IMR-90 (cell line): ENCODE measurements around the gene FBXW12. TPM values are rescaled to one million over a fixed set of nuclear protein-coding genes. Genes with fewer than 3 reads are reported as not detected.

ENCODE experiments used
- ATAC-seq: fragments of 200-7000 bp; cut with Tn5 transposase; 2 replicates; pipeline ENCODE4 v1.9.1; 2020; ENCODE audit warnings: low read depth, mild to moderate bottlenecking, moderate library complexity
- BruUV-seq: library from RNA; stranded (reverse); fragments of 400-500 nt; replicated peaks from 2 replicates; lab custom pipeline; 2021; lab: Mats Ljungman, UMichigan
- CTCF ChIA-PET: fragments of 300-600 bp; formaldehyde crosslinking; extraction: SDS; loops from one replicate; lab custom pipeline; 2021; ENCODE audit warnings: antibody characterized with exemption; lab: Yijun Ruan, JAX
- POLR2A ChIA-PET: fragments of 300-600 bp; sonication (Branson Sonifier 250); formaldehyde crosslinking; loops from one replicate; lab custom pipeline; 2022; ENCODE audit warnings: antibody characterized with exemption; ENCODE audit not compliant: unreplicated experiment; lab: Charles Lee
- DNase-seq: peaks from one replicate; pipeline ENCODE4 v3.0.0; 2013
- H2AFZ ChIP-seq: replicated peaks from 2 replicates; pipeline ENCODE3; 2013; ENCODE audit warnings: low read length, mild to moderate bottlenecking; ENCODE audit not compliant: poor library complexity
- H2AK5ac ChIP-seq: 2 replicates; pipeline ENCODE4 v1.6.1; 2013; ENCODE audit warnings: low read depth, low read length, inconsistent platforms
- H2AK9ac ChIP-seq: replicated peaks from 2 replicates; pipeline ENCODE3; 2013; ENCODE audit warnings: mild to moderate bottlenecking, low read depth, low read length, moderate library complexity; ENCODE audit not compliant: poor library complexity
- H2BK120ac ChIP-seq: 2 replicates; pipeline ENCODE4 v1.6.1; 2013; ENCODE audit warnings: low read depth, low read length, inconsistent platforms
- H2BK15ac ChIP-seq: 3 replicates; pipeline ENCODE4 v1.6.1; 2013; ENCODE audit warnings: low read depth, low read length, inconsistent platforms
- H2BK20ac ChIP-seq: 2 replicates; pipeline ENCODE4 v1.6.1; 2013; ENCODE audit warnings: low read depth, mild to moderate bottlenecking, inconsistent platforms, low read length, moderate library complexity
- H2BK5ac ChIP-seq: 2 replicates; pipeline ENCODE4 v1.6.1; 2013; ENCODE audit warnings: mild to moderate bottlenecking, low read depth, low read length, inconsistent platforms; ENCODE audit not compliant: poor library complexity, severe bottlenecking
- H3K14ac ChIP-seq: replicated peaks from 2 replicates; pipeline ENCODE4 v1.6.1; 2013; ENCODE audit warnings: low read depth, low read length, inconsistent platforms
- H3K18ac ChIP-seq: 2 replicates; pipeline ENCODE4 v1.6.1; 2013; ENCODE audit warnings: low read depth, low read length, control low read depth
- H3K23ac ChIP-seq: 2 replicates; pipeline ENCODE4 v1.6.1; 2013; ENCODE audit warnings: low read depth, low read length, inconsistent platforms
- H3K27ac ChIP-seq: 2 replicates; pipeline ENCODE4 v1.5.1; 2013; ENCODE audit warnings: mild to moderate bottlenecking, control low read depth, low read length; ENCODE audit not compliant: insufficient read depth
- H3K27me3 ChIP-seq: 2 replicates; pipeline ENCODE4 v1.6.1; 2013; ENCODE audit warnings: low read length; ENCODE audit not compliant: control insufficient read depth, insufficient read depth
- H3K36me3 ChIP-seq: 2 replicates; pipeline ENCODE4 v1.6.1; 2013; ENCODE audit warnings: low read length, mixed read lengths; ENCODE audit not compliant: control insufficient read depth, insufficient read depth
- H3K4ac ChIP-seq: 2 replicates; pipeline ENCODE4 v1.6.1; 2013; ENCODE audit warnings: low read depth, low read length, inconsistent platforms
- H3K4me1 ChIP-seq: 2 replicates; pipeline ENCODE4 v1.6.1; 2013; ENCODE audit warnings: low read length, mixed read lengths; ENCODE audit not compliant: control insufficient read depth, insufficient read depth
- H3K4me2 ChIP-seq: 2 replicates; pipeline ENCODE4 v1.6.1; 2013; ENCODE audit warnings: low read depth, mild to moderate bottlenecking, control low read depth, low read length, moderate library complexity
- H3K4me3 ChIP-seq: 2 replicates; pipeline ENCODE4 v1.5.1; 2013; ENCODE audit warnings: low read depth, mild to moderate bottlenecking, control low read depth, low read length, moderate library complexity; ENCODE audit not compliant: insufficient read depth
- H3K56ac ChIP-seq: 2 replicates; pipeline ENCODE4 v1.6.1; 2013; ENCODE audit warnings: low read length, inconsistent platforms; ENCODE audit not compliant: insufficient read depth; ENCODE audit errors: extremely low read depth
- H3K79me1 ChIP-seq, 2 experiments: 2 replicates each; pipeline ENCODE4 v1.6.1; 2013; ENCODE audit warnings: low read length in 2 of 2, inconsistent platforms in 1 of 2, low read depth in 1 of 2
- H3K9ac ChIP-seq: 2 replicates; pipeline ENCODE4 v1.6.1; 2013; ENCODE audit warnings: low read depth, low read length, control low read depth
- H3K9me1 ChIP-seq: 2 replicates; pipeline ENCODE4 v1.6.1; 2013; ENCODE audit warnings: low read length, inconsistent platforms; ENCODE audit not compliant: insufficient read depth
- H3K9me3 ChIP-seq: 2 replicates; pipeline ENCODE4 v1.6.1; 2013; ENCODE audit warnings: low read length; ENCODE audit not compliant: control insufficient read depth, insufficient read depth
- H4K20me1 ChIP-seq: 2 replicates; pipeline ENCODE4 v1.6.1; 2013; ENCODE audit warnings: low read length, inconsistent platforms; ENCODE audit not compliant: insufficient read depth
- H4K5ac ChIP-seq: 2 replicates; pipeline ENCODE4 v1.6.1; 2013; ENCODE audit warnings: mild to moderate bottlenecking, low read depth, low read length, control low read depth
- H4K8ac ChIP-seq, 2 experiments: 2 replicates each; pipeline ENCODE4 v1.6.1; 2013; ENCODE audit warnings: low read depth in 2 of 2, low read length in 2 of 2, control low read depth in 1 of 2, inconsistent platforms in 1 of 2
- H4K91ac ChIP-seq: 2 replicates; pipeline ENCODE4 v1.6.1; 2013; ENCODE audit warnings: low read depth, low read length, inconsistent platforms; ENCODE audit not compliant: insufficient read depth
- BHLHE40 ChIP-seq: fragments of 150-350 bp; IDR thresholded peaks from 2 replicates; pipeline ENCODE4 v1.6.1; 2016; ENCODE audit warnings: mild to moderate bottlenecking, low read depth, low read length
- FOS ChIP-seq: fragments of 150-350 bp; IDR thresholded peaks from 2 replicates; pipeline ENCODE4 v1.6.1; 2016; ENCODE audit warnings: low read depth, low read length
- MAFK ChIP-seq: IDR thresholded peaks from 2 replicates; pipeline ENCODE4 v1.6.1; 2012; ENCODE audit warnings: low read depth, low read length, improper control_type of control experiment
- NFE2L2 ChIP-seq: fragments of 150-350 bp; IDR thresholded peaks from 2 replicates; pipeline ENCODE4 v1.6.1; 2016; ENCODE audit warnings: low read depth, mild to moderate bottlenecking, low read length
- POLR2A ChIP-seq: IDR thresholded peaks from 2 replicates; pipeline ENCODE4 v1.6.1; 2012; ENCODE audit warnings: mild to moderate bottlenecking, low read depth, low read length
- RAD21 ChIP-seq: IDR thresholded peaks from 2 replicates; pipeline ENCODE4 v1.6.1; 2012; ENCODE audit warnings: low read length, improper control_type of control experiment
- WGBS, 2 experiments: methylation state at CpG; one replicate each; pipeline versions ENCODE4 v1.1.5 to v1.1.7; 2013; ENCODE audit warnings: missing lambda C conversion rate in 2 of 2; ENCODE audit not compliant: insufficient read length in 1 of 2; ENCODE audit errors: extremely low coverage in 2 of 2; 5-methylcytosine and 5-hydroxymethylcytosine counted together
- dilution Hi-C: fragments of 300-500 bp; cut with HindIII; formaldehyde crosslinking; loops from one replicate; pipeline ENCODE4 v1.14.3; 2018; ENCODE audit warnings: low sequenced_read_pairs; ENCODE audit not compliant: unreplicated experiment
- in situ Hi-C: fragments of 300-500 bp; cut with MboI; formaldehyde crosslinking; loops from 3 replicates; pipeline ENCODE4 v1.14.3; 2019; ENCODE audit warnings: low sequenced_read_pairs, inconsistent platforms, mixed read lengths
- intact Hi-C: fragments of 100-400 bp; cut with micrococcal nuclease; formaldehyde crosslinking; loops from 2 replicates; pipeline ENCODE4 v1.10.0; 2022
- polyA plus RNA-seq, 3 experiments: library from polyadenylated mRNA; depleted of rRNA; stranded (reverse); fragments of >200 nt; gene quantifications; 2 replicates each; pipeline ENCODE4 v1.2.3, GENCODE V29; 2012; ENCODE audit warnings: low replicate concordance in 1 of 3
- total RNA-seq: library from RNA; depleted of rRNA; stranded (reverse); fragments of >200 nt; gene quantifications from 2 replicates; pipeline ENCODE4 v1.2.3, GENCODE V29; 2012
- TF ChIP-seq, protein P1 (sequence below): conservative IDR thresholded peaks from 2 replicates; pipeline ENCODE4 v1.5.1; 2012; ENCODE audit warnings: mild to moderate bottlenecking, low read depth, low read length, improper control_type of control experiment

Gene FBXW12
- total and polyA plus RNA-seq, 2 of the 4 experiments (the other 2 are of a cell fraction) = not detected

DNA sequence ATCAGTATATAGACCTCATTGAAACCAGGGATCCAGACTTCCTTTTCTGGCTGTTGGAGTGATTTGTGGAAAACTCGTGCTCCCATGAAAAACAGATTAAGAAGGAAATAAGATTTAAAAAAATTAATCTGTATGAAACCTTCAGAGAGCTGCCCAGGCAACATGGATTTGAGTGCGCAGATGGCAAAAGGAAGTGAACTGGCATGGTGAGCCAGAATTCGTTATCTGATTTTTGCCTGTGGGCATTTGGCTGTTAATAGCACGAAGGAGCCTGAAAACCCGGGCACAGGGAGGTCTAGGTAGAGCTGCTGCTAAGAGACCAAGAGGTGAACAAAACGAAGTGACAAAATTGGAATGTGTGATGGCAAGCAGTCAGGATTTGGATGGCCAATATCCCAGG is 19.5 kb upstream of the FBXW12 start:
- Histone ChIP-seq H2BK20ac (no peak overlapping the region), H4K91ac (no peak overlapping the region), H3K9ac (no peak overlapping the region), H3K18ac (no peak overlapping the region), H3K27ac (no peak overlapping the region), H3K4me3 (no peak overlapping the region), H4K5ac (no peak overlapping the region), H3K9me3 (peaks cover 2% of the 10 kb centered on the region; the same call in 1 of the 2 replicates), H3K36me3 (no peaks in the 10 kb centered on the region), H4K8ac (no peak overlapping the region), H3K14ac (no peak overlapping the region), H3K79me1 (no peaks in the 10 kb centered on the region), H2BK15ac (no peak overlapping the region), H3K9me1 (no peaks in the 10 kb centered on the region), H2AK5ac (no peak overlapping the region), H3K4ac (no peak overlapping the region), H2AK9ac (no peak overlapping the region), H4K20me1 (no peaks in the 10 kb centered on the region), H2AFZ (no peak overlapping the region), H2BK5ac (no peak overlapping the region), H3K23ac (no peak overlapping the region), H2BK120ac (no peak overlapping the region), H3K4me1 (no peaks in the 10 kb centered on the region), H3K4me2 (no peak overlapping the region), H3K27me3 (peaks cover 39% of the 10 kb centered on the region), H3K56ac (no peak overlapping the region)
- 76% methylated on average over 3 of the region's 6 CpGs; no CpG with 5 or more reads in 1 of the 2 experiments for WGBS, 2 experiments
- intact Hi-C loops = loop anchor here (5.0 kb wide), 1 partner anchor 35 kb away; no protein-coding TSS in a partner anchor
- DNase-seq = no peak
- ATAC-seq = no peak
- ChIA-PET POLR2A (no interaction called here), CTCF (no interaction called here)
- in situ Hi-C loops = no loop called here
- dilution Hi-C loops = no loop called here
- TF ChIP-seq POLR2A (no peak), BHLHE40 (no peak), MAFK (no peak), FOS (no peak), RAD21 (no peak), NFE2L2 (no peak)
- TF ChIP-seq, protein P1, sequence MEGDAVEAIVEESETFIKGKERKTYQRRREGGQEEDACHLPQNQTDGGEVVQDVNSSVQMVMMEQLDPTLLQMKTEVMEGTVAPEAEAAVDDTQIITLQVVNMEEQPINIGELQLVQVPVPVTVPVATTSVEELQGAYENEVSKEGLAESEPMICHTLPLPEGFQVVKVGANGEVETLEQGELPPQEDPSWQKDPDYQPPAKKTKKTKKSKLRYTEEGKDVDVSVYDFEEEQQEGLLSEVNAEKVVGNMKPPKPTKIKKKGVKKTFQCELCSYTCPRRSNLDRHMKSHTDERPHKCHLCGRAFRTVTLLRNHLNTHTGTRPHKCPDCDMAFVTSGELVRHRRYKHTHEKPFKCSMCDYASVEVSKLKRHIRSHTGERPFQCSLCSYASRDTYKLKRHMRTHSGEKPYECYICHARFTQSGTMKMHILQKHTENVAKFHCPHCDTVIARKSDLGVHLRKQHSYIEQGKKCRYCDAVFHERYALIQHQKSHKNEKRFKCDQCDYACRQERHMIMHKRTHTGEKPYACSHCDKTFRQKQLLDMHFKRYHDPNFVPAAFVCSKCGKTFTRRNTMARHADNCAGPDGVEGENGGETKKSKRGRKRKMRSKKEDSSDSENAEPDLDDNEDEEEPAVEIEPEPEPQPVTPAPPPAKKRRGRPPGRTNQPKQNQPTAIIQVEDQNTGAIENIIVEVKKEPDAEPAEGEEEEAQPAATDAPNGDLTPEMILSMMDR = no peak
- BruUV-seq = no TSS peak
